Brain pericyte (primary cell): ENCODE results near the gene CCDC74A.
"Not testable (repeated sequence)": the region's sequence is repeated elsewhere in the genome, so short reads cannot be mapped to it uniquely, and the experiment has no call there.

ENCODE experiments used
- DNase-seq: peaks from one replicate; pipeline ENCODE4 v3.0.0-alpha.2; 2012; ENCODE audit warnings: low read depth, low spot score

The CCDC74A gene

GRCh38 chr2:131556998-131557397 is 29.3 kb downstream of the CCDC74A start:
- DNase-seq = no peak

GRCh38 chr2:131557558-131558321 is 30.1 kb downstream of the CCDC74A start:
- no peak for DNase-seq

DNA sequence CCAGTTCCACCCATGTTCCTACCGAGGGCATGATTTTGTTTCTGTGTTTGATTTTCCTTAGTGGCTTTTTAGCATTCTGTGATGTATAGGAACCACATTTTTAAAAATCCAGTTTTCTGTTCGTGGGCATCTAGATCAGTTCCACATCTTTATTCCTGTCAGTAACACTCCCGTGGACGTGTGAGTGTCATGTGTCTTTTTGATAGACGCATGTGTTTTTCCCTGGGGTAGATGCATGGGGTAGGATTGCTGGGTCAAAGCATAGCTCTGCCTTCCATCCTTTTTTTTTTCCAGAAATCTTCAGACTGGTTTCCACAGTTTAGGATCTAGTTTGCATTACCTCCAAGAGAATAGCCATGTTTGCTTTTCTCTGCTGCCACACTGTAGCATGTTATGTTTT is 38.7 kb downstream of the CCDC74A start:
- DNase-seq = no peak

GRCh38 chr2:131567891-131568290 is 40.2 kb downstream of the CCDC74A start:
- DNase-seq = no peak

- DNase-seq = not testable (repeated sequence)
Observed at GRCh38 chr2:131568401-131568800, 40.7 kb downstream of the CCDC74A start.

DNA sequence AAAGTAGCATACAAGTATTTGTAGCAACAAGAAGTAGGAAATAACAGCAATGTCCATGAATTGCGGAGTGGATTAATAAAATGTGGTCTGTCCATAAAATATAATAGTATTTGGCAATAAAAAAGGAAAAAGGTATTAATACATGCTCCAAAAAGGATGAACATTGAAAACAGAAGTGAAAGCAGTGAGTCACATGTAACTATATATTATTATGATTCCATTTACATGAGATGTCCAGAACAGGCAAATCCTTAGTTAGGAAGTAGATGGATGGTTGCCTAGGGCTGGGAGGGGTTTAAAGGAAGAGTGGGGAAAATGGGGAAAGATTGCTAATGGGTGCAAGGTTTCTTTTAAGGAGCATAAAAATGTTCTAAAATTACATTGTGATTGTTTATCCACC is 44.5 kb downstream of the CCDC74A start:
- DNase-seq = no peak

GRCh38 chr2:131577812-131578211 is 50.1 kb downstream of the CCDC74A start:
- DNase-seq = no peak

DNA sequence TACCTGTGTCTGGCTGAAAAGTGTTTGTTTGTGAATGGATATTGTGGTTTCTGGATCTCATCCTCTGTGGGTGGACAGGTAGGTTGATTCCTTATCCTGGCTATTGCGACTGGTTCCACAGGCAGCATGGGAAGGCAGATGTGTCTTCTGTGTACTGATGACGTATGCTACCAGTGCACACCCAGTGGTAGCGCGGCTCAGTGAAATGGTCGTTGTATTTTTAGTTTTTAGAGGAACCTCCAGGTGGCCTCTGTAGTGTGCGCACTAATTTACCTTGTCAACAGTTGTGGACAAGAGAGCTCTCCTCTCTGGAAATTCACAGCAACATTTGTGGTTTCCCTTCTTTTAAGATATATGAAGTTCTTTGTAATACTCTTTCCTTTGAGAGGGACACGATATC is 52.5 kb downstream of the CCDC74A start:
- DNase-seq = no peak
